GM18520 (cell line): ENCODE data around the gene PEX14.

Source experiments
- ATAC-seq: cut with Tn5 transposase; IDR thresholded peaks from one replicate; pipeline ENCODE4 v1.9.1; 2021; ENCODE audit not compliant: unreplicated experiment

PEX14 gene

GRCh38 chr1:10675813-10676212, 201.1 kb downstream of the PEX14 start:
- no peak for ATAC-seq

GRCh38 chr1:10676963-10677362, 202.2 kb downstream of the PEX14 start:
- ATAC-seq: no peak

GRCh38 chr1:10677491-10678391, 203.0 kb downstream of the PEX14 start:
- ATAC-seq: no peak

GRCh38 chr1:10678402-10678801, 203.7 kb downstream of the PEX14 start:
- ATAC-seq: no peak

- no peak for ATAC-seq
These were observed 204.1 kb downstream of the PEX14 start for GRCh38 chr1:10678852-10679251.

GRCh38 chr1:10679496-10680220, 204.9 kb downstream of the PEX14 start:
- ATAC-seq: no peak
